SK-N-SH treated with all-trans-retinoic acid at 6 μM for 48 hours (cell line): Measurements from ENCODE around the gene GAS2.

Source experiments
- ATAC-seq: fragments of 200-7000 bp; cut with Tn5 transposase; 3 replicates; pipeline ENCODE4 v1.9.1; 2020; ENCODE audit warnings: mild to moderate bottlenecking, moderate library complexity
- ARNTL ChIP-seq: fragments of 450-650 bp; formaldehyde crosslinking; IDR thresholded peaks from 2 replicates; pipeline ENCODE4 v1.5.0; 2020; ENCODE audit warnings: low read depth, mild to moderate bottlenecking, moderate library complexity, borderline replicate concordance
- BACH2 ChIP-seq: fragments of 250-450 bp; sonication (Bioruptor Pico); IDR thresholded peaks from 2 replicates; pipeline ENCODE4 v1.9.0; 2021; ENCODE audit warnings: mild to moderate bottlenecking, borderline replicate concordance
- CSDC2 ChIP-seq: fragments of 250-450 bp; sonication (Bioruptor Pico); IDR thresholded peaks from 2 replicates; pipeline ENCODE4 v1.5.0; 2020; ENCODE audit warnings: mild to moderate bottlenecking, moderate library complexity
- CSRNP3 ChIP-seq: fragments of 250-450 bp; sonication (Bioruptor Pico); IDR thresholded peaks from 2 replicates; pipeline ENCODE4 v1.5.1; 2021; ENCODE audit warnings: mild to moderate bottlenecking, moderate library complexity
- ESRRG ChIP-seq: fragments of 250-450 bp; sonication (Bioruptor Pico); IDR thresholded peaks from 2 replicates; pipeline ENCODE4 v1.6.1; 2021; ENCODE audit warnings: mild to moderate bottlenecking
- GLIS3 ChIP-seq: fragments of 250-450 bp; sonication (Bioruptor Pico); IDR thresholded peaks from 2 replicates; pipeline ENCODE4 v1.5.0; 2020; ENCODE audit warnings: mild to moderate bottlenecking, moderate library complexity
- ISL1 ChIP-seq: fragments of 250-450 bp; sonication (Bioruptor Pico); IDR thresholded peaks from 2 replicates; pipeline ENCODE4 v2.1.2; 2022; ENCODE audit warnings: mild to moderate bottlenecking, moderate library complexity
- OSR1 ChIP-seq: fragments of 250-450 bp; sonication (Bioruptor Pico); IDR thresholded peaks from 2 replicates; pipeline ENCODE4 v1.8.0; 2022; ENCODE audit warnings: moderate library complexity, mild to moderate bottlenecking, inconsistent platforms
- PATZ1 ChIP-seq: fragments of 250-450 bp; sonication (Bioruptor Pico); IDR thresholded peaks from 2 replicates; pipeline ENCODE4 v1.8.0; 2020; ENCODE audit warnings: mild to moderate bottlenecking, moderate library complexity, borderline replicate concordance
- POU6F1 ChIP-seq: fragments of 250-450 bp; sonication (Bioruptor Pico); IDR thresholded peaks from 2 replicates; pipeline ENCODE4 v1.8.0; 2021; ENCODE audit warnings: low read depth, mild to moderate bottlenecking, moderate library complexity, borderline replicate concordance
- PPARA ChIP-seq: fragments of 250-450 bp; sonication (Bioruptor Pico); IDR thresholded peaks from 2 replicates; pipeline ENCODE4 v1.5.0; 2020; ENCODE audit warnings: mild to moderate bottlenecking, borderline replicate concordance
- SNAI2 ChIP-seq: fragments of 250-450 bp; sonication (Bioruptor Pico); IDR thresholded peaks from 2 replicates; pipeline ENCODE4 v1.5.0; 2020; ENCODE audit warnings: mild to moderate bottlenecking, moderate library complexity
- TCF4 ChIP-seq: fragments of 250-450 bp; sonication (Bioruptor Pico); IDR thresholded peaks from 2 replicates; pipeline ENCODE4 v1.8.0; 2021; ENCODE audit warnings: mild to moderate bottlenecking, moderate library complexity, borderline replicate concordance
- TOX ChIP-seq: fragments of 250-450 bp; sonication (Bioruptor Pico); IDR thresholded peaks from 2 replicates; pipeline ENCODE4 v1.8.0; 2021; ENCODE audit warnings: mild to moderate bottlenecking, moderate library complexity, borderline replicate concordance
- ZC3H10 ChIP-seq: fragments of 250-450 bp; sonication (Bioruptor Pico); IDR thresholded peaks from 2 replicates; pipeline ENCODE4 v1.5.1; 2021; ENCODE audit warnings: mild to moderate bottlenecking, moderate library complexity
- ZFP3 ChIP-seq: fragments of 250-450 bp; sonication (Bioruptor Pico); IDR thresholded peaks from 2 replicates; pipeline ENCODE4 v1.5.0; 2020; ENCODE audit warnings: mild to moderate bottlenecking, moderate library complexity
- ZFP30 ChIP-seq: fragments of 450-650 bp; formaldehyde crosslinking; IDR thresholded peaks from 2 replicates; pipeline ENCODE4 v1.5.0; 2022; ENCODE audit warnings: mild to moderate bottlenecking, moderate library complexity
- ZNF565 ChIP-seq: fragments of 450-650 bp; formaldehyde crosslinking; conservative IDR thresholded peaks from 2 replicates; pipeline ENCODE4 v1.5.0; 2020; ENCODE audit warnings: low read depth, mild to moderate bottlenecking, moderate library complexity
- ZNF70 ChIP-seq: fragments of 450-650 bp; formaldehyde crosslinking; IDR thresholded peaks from 2 replicates; pipeline ENCODE4 v1.5.0; 2020; ENCODE audit warnings: mild to moderate bottlenecking, moderate library complexity
- ZNF8 ChIP-seq: fragments of 450-650 bp; formaldehyde crosslinking; IDR thresholded peaks from 2 replicates; pipeline ENCODE4 v1.5.0; 2020; ENCODE audit warnings: mild to moderate bottlenecking, moderate library complexity
- TF ChIP-seq, protein P1 (sequence below): fragments of 250-450 bp; sonication (Bioruptor Pico); IDR thresholded peaks from 2 replicates; pipeline ENCODE4 v1.5.1; 2020; ENCODE audit warnings: low read depth, mild to moderate bottlenecking, moderate library complexity
- TF ChIP-seq, protein P2 (sequence below): fragments of 250-450 bp; sonication (Bioruptor Pico); IDR thresholded peaks from 2 replicates; pipeline ENCODE4 v1.5.0; 2020; ENCODE audit warnings: mild to moderate bottlenecking, moderate library complexity

GAS2 gene

DNA sequence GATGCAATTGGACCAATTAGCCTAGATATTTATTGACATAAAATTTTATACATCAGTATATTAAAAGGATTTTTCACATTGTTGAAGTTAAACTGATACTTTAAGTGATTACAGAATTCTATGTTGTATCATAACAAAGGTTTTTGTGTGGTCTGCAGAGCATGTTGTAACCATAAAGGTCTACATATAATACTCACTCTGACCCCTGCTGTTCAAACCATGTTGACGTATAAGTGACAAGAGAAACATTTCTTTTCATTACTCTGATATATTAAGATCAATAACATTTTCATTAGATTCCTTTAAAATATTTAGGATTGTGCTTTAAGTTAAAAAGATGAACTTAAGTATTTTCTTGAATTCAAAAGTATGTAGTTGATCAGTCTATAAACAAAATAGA lies 63.9 kb downstream of the GAS2 start:
- TF ChIP-seq CSDC2 (CRISPR knock-in tag) = no peak
- TF ChIP-seq ARNTL = no peak
- no peak for TF ChIP-seq ZFP3 (CRISPR knock-in tag)
- no peak for ATAC-seq

DNA sequence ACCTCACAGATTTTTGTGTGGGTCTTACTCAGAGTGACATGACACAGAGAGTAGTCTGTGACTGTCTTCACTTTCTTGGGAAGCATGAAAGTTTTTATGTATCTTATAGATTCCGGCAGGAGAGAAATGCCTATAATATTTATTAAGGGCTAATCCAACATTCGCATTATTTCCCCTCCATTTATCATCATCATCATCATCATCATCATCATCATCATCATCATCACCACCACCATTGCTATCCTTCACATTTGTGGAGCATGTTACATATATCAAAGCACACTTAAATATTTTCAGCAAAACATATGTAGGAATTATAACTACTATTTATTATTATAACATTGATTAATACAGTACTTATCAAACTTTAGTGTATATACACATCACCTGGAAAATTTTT lies 66.2 kb downstream of the GAS2 start:
- no peak for ATAC-seq
- TF ChIP-seq CSRNP3 (CRISPR knock-in tag) (no peak), GLIS3 (no peak), OSR1 (CRISPR knock-in tag) (no peak), TCF4 (CRISPR knock-in tag) (no peak), BACH2 (CRISPR knock-in tag) (no peak), ZNF565 (no peak), ESRRG (no peak), ARNTL (no peak), CSDC2 (CRISPR knock-in tag) (no peak), ZFP3 (CRISPR knock-in tag) (no peak), ZNF8 (CRISPR knock-in tag) (no peak), PPARA (CRISPR knock-in tag) (no peak), ISL1 (CRISPR knock-in tag) (no peak), PATZ1 (CRISPR knock-in tag) (no peak), ZNF70 (CRISPR knock-in tag) (no peak), TOX (CRISPR knock-in tag) (no peak)
- TF ChIP-seq, protein P1, sequence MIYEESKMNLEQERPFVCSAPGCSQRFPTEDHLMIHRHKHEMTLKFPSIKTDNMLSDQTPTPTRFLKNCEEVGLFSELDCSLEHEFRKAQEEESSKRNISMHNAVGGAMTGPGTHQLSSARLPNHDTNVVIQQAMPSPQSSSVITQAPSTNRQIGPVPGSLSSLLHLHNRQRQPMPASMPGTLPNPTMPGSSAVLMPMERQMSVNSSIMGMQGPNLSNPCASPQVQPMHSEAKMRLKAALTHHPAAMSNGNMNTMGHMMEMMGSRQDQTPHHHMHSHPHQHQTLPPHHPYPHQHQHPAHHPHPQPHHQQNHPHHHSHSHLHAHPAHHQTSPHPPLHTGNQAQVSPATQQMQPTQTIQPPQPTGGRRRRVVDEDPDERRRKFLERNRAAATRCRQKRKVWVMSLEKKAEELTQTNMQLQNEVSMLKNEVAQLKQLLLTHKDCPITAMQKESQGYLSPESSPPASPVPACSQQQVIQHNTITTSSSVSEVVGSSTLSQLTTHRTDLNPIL (CRISPR knock-in tag) = no peak
- TF ChIP-seq, protein P2, sequence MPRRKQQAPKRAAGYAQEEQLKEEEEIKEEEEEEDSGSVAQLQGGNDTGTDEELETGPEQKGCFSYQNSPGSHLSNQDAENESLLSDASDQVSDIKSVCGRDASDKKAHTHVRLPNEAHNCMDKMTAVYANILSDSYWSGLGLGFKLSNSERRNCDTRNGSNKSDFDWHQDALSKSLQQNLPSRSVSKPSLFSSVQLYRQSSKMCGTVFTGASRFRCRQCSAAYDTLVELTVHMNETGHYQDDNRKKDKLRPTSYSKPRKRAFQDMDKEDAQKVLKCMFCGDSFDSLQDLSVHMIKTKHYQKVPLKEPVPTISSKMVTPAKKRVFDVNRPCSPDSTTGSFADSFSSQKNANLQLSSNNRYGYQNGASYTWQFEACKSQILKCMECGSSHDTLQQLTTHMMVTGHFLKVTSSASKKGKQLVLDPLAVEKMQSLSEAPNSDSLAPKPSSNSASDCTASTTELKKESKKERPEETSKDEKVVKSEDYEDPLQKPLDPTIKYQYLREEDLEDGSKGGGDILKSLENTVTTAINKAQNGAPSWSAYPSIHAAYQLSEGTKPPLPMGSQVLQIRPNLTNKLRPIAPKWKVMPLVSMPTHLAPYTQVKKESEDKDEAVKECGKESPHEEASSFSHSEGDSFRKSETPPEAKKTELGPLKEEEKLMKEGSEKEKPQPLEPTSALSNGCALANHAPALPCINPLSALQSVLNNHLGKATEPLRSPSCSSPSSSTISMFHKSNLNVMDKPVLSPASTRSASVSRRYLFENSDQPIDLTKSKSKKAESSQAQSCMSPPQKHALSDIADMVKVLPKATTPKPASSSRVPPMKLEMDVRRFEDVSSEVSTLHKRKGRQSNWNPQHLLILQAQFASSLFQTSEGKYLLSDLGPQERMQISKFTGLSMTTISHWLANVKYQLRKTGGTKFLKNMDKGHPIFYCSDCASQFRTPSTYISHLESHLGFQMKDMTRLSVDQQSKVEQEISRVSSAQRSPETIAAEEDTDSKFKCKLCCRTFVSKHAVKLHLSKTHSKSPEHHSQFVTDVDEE (CRISPR knock-in tag) = no peak

DNA sequence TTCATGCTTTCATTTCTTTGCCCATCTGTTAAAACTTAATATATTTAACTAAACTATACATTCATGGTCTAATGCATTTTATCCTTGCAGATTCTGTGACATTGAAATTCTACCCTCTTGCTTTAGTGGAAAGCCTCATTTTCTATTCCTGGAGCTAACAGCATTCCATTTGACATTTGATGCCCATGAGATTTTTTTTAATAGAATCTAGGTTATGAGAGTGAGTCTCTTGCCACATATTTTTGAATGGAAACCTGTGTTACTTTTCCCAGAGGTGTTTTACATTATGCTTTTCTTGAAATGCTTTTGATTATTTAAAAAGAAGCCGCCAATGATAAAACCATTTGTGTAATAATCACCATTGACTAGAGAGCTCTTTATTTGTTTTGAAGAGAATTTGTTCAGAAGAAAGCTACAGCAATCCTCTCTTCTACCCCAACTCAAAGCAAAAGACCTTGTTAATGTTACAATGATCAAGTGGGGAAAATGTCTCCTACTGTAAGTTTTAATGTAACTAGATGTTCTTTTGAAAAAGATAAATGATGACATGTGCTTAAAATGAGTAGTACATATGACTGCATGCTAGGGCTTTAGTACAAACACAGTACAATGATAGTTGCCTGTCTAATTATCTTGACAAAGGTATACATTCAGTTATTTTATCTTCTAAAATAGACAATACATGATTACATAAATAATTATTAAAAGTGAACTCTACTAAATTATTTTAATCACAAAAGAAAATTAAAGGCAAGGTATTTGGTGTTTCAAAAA lies 67.3 kb downstream of the GAS2 start:
- TF ChIP-seq ISL1 (CRISPR knock-in tag) (no peak), POU6F1 (no peak), OSR1 (CRISPR knock-in tag) (no peak), ESRRG (no peak), ZC3H10 (CRISPR knock-in tag) (no peak), SNAI2 (CRISPR knock-in tag) (no peak), ZNF565 (no peak), ZFP30 (no peak), PPARA (CRISPR knock-in tag) (no peak), TOX (CRISPR knock-in tag) (no peak), BACH2 (CRISPR knock-in tag) (no peak), CSDC2 (CRISPR knock-in tag) (no peak)
- TF ChIP-seq, protein P2 (CRISPR knock-in tag) = no peak
- ATAC-seq = no peak
